K562 (cell line): ENCODE measurements around the gene MAP3K6. TPM values are rescaled to one million over a fixed set of nuclear protein-coding genes. Genes with fewer than 3 reads are reported as not detected.
"Not testable (repeated sequence)": the region's sequence is repeated elsewhere in the genome, so short reads cannot be mapped to it uniquely, and the experiment has no call there.

ENCODE experiments used
- ATAC-seq: fragments of 200-7000 bp; cut with Tn5 transposase; 3 replicates; pipeline ENCODE4 v1.9.1; 2020; ENCODE audit warnings: moderate library complexity
- BruUV-seq: library from RNA; stranded (reverse); fragments of 400-500 nt; replicated peaks from 2 replicates; lab custom pipeline; 2021; lab: Mats Ljungman, UMichigan
- CTCF ChIA-PET: fragments of 300-600 bp; formaldehyde crosslinking; extraction: SDS; loops from one replicate; lab custom pipeline; 2021; ENCODE audit warnings: low intra/inter-chr PET ratio; lab: Yijun Ruan, JAX
- POLR2A ChIA-PET: fragments of 300-600, 350-650 bp; sonication (Branson Sonifier 250); formaldehyde crosslinking; extraction: SDS; loops from one replicate; lab custom pipeline; 2021; ENCODE audit warnings: antibody characterized with exemption, inconsistent platforms; lab: Yijun Ruan, JAX
- DNase-seq, 4 experiments: peaks; one replicate each; pipeline versions ENCODE4 v3.0.0 to v3.0.0-alpha.2; 2011 to 2018; ENCODE audit warnings: low spot score in 3 of 4, mixed read lengths in 3 of 4; ENCODE audit errors: extremely low read depth in 1 of 4
- FAIRE-seq: peaks from 2 replicates; lab custom pipeline; 2011; peaks lifted over from hg19 to GRCh38; lab: Jason Lieb, UNC
- H2AFZ ChIP-seq: 2 replicates; pipeline ENCODE4 v1.6.0; 2011; ENCODE audit warnings: low read depth, low read length, control low read depth, inconsistent platforms
- H3K27ac ChIP-seq: fragments of 200-600 bp; 3 replicates; pipeline ENCODE4 v1.8.0; 2011; ENCODE audit warnings: low read depth, mild to moderate bottlenecking, control low read depth, inconsistent platforms, low read length, moderate library complexity, mixed read lengths; ENCODE audit errors: extremely low read depth
- H3K27me3 ChIP-seq, 2 experiments: fragments of 300-600 bp in 1 of 2; 2 replicates in 1 of 2; 3 replicates in 1 of 2; pipeline versions ENCODE4 v1.6.0 to v1.8.0; 2011; ENCODE audit warnings: inconsistent platforms in 2 of 2, low read length in 2 of 2, mild to moderate bottlenecking in 1 of 2, mixed read lengths in 1 of 2, moderate library complexity in 1 of 2; ENCODE audit not compliant: control insufficient read depth in 2 of 2, insufficient read depth in 2 of 2
- H3K36me3 ChIP-seq: fragments of 300-600 bp; 3 replicates; pipeline ENCODE4 v1.8.0; 2011; ENCODE audit warnings: mild to moderate bottlenecking, low read length, inconsistent platforms; ENCODE audit not compliant: control insufficient read depth, insufficient read depth
- H3K4me1 ChIP-seq, 2 experiments: fragments of 200-600 bp in 1 of 2; replicated peaks in 1 of 2; 2 replicates in 1 of 2; 3 replicates in 1 of 2; pipeline versions ENCODE4 v1.5.1 to v1.8.0; 2011; ENCODE audit warnings: inconsistent platforms in 2 of 2, low read length in 2 of 2, mild to moderate bottlenecking in 1 of 2, mixed read lengths in 1 of 2, moderate library complexity in 1 of 2; ENCODE audit not compliant: control insufficient read depth in 2 of 2, insufficient read depth in 2 of 2
- H3K4me2 ChIP-seq: 2 replicates; pipeline ENCODE4 v1.6.1; 2011; ENCODE audit warnings: low read length, control low read depth, inconsistent platforms, mixed read lengths; ENCODE audit not compliant: insufficient read depth
- H3K4me3 ChIP-seq: fragments of 200-600 bp; sonication (generic), shearing (Covaris generic); 2 replicates; pipeline ENCODE4 v1.5.1; 2016; ENCODE audit warnings: control low read depth, inconsistent platforms
- H3K79me2 ChIP-seq: fragments of 200-600 bp; 3 replicates; pipeline ENCODE4 v1.8.0; 2011; ENCODE audit warnings: low read length, inconsistent platforms; ENCODE audit not compliant: control insufficient read depth, insufficient read depth
- H3K9ac ChIP-seq, 2 experiments: 2 replicates each; pipeline versions ENCODE4 v1.6.0 to v1.6.1; 2011; ENCODE audit warnings: low read depth in 2 of 2, low read length in 2 of 2, control low read depth in 1 of 2, inconsistent platforms in 1 of 2, mild to moderate bottlenecking in 1 of 2, mixed read lengths in 1 of 2; ENCODE audit not compliant: insufficient read depth in 1 of 2
- H3K9me1 ChIP-seq: one replicate; pipeline ENCODE4 v1.6.0; 2011; ENCODE audit warnings: inconsistent platforms, mild to moderate bottlenecking, low read length, moderate library complexity; ENCODE audit not compliant: control insufficient read depth, insufficient read depth
- H3K9me3 ChIP-seq: replicated peaks from 2 replicates; pipeline ENCODE4 v1.5.1; 2011; ENCODE audit warnings: low read depth, low read length, inconsistent platforms; ENCODE audit not compliant: control insufficient read depth, insufficient read depth
- H4K20me1 ChIP-seq: replicated peaks from 2 replicates; pipeline ENCODE4 v1.6.1; 2011; ENCODE audit warnings: low read length, inconsistent platforms, mixed read lengths; ENCODE audit not compliant: control insufficient read depth, insufficient read depth
- POLR2A ChIP-seq: fragments of 450-650 bp; conservative IDR thresholded peaks from 2 replicates; pipeline ENCODE4 v1.6.1; 2016
- RBM22 ChIP-seq: fragments of 200-400 bp; formaldehyde crosslinking; IDR thresholded peaks from 2 replicates; pipeline ENCODE4 v1.6.1; 2018; ENCODE audit warnings: low read length, low read depth; ENCODE audit not compliant: poor library complexity, severe bottlenecking
- WGBS: fragments of 100-300 bp; shearing (Covaris generic); methylation state at CpG from one replicate; pipeline ENCODE4 v1.1.6; 2016; ENCODE audit warnings: low coverage, mixed read lengths; ENCODE audit not compliant: insufficient coverage; ENCODE audit errors: missing lambda C conversion rate; 5-methylcytosine and 5-hydroxymethylcytosine counted together
- in situ Hi-C: fragments of 300-500 bp; cut with MboI; formaldehyde crosslinking; loops from 4 replicates; pipeline ENCODE4 v1.15.0; 2018; ENCODE audit warnings: inconsistent platforms, mixed read lengths
- intact Hi-C: fragments of 100-400 bp; cut with micrococcal nuclease; formaldehyde crosslinking; loops from 2 replicates; pipeline ENCODE4 v1.14.2; 2022
- polyA plus RNA-seq, 8 experiments: library from polyadenylated mRNA; depleted of rRNA in 4 of 8; stranded (reverse) in 5 of 8; unstranded in 3 of 8; fragments of >200 nt; fragmentation: Nextera tagmentation in 2 of 8; fragmentation: Illumina TruSeq in 1 of 8; extraction: Ambion mirVana in 2 of 8; extraction: Trizol in 1 of 8; gene quantifications; 2 replicates each; pipeline versions ENCODE4 v1.2.1 to v1.2.3, GENCODE V29; 2011 to 2014; ENCODE audit warnings: inconsistent platforms in 1 of 8, missing spikeins in 1 of 8
- total RNA-seq, 7 experiments: library from RNA; depleted of rRNA in 6 of 7; stranded (reverse); fragments of >200 nt in 6 of 7; fragmentation: Illumina TruSeq in 2 of 7; extraction: Trizol in 2 of 7; gene quantifications; 2 replicates each; pipeline versions ENCODE4 v1.2.1 to v1.2.3, GENCODE V29; 2011 to 2021; ENCODE audit warnings: low replicate concordance in 1 of 7
- TF ChIP-seq, protein P1 (sequence below): sonication (generic); formaldehyde crosslinking; IDR thresholded peaks from 2 replicates; pipeline ENCODE4 v1.8.1; 2023; ENCODE audit warnings: mild to moderate bottlenecking, missing genetic modification reagents
- TF ChIP-seq, protein P2 (sequence below), 3 experiments: IDR thresholded peaks in 2 of 3; conservative IDR thresholded peaks in 1 of 3; 2 replicates each; pipeline ENCODE4 v1.5.1; 2011 to 2012; ENCODE audit warnings: low read length in 3 of 3, mild to moderate bottlenecking in 3 of 3, control low read depth in 2 of 3, improper control_type of control experiment in 1 of 3, inconsistent platforms in 1 of 3, low read depth in 1 of 3, mixed read lengths in 1 of 3, moderate library complexity in 1 of 3; ENCODE audit not compliant: insufficient read depth in 2 of 3

Gene MAP3K6
- total and polyA plus RNA-seq, 9 of the 15 experiments (the other 6 are each of a cell fraction or from before 2014, with no cell fraction given): 0.99 to 21.9 (median 7.0) TPM

DNA sequence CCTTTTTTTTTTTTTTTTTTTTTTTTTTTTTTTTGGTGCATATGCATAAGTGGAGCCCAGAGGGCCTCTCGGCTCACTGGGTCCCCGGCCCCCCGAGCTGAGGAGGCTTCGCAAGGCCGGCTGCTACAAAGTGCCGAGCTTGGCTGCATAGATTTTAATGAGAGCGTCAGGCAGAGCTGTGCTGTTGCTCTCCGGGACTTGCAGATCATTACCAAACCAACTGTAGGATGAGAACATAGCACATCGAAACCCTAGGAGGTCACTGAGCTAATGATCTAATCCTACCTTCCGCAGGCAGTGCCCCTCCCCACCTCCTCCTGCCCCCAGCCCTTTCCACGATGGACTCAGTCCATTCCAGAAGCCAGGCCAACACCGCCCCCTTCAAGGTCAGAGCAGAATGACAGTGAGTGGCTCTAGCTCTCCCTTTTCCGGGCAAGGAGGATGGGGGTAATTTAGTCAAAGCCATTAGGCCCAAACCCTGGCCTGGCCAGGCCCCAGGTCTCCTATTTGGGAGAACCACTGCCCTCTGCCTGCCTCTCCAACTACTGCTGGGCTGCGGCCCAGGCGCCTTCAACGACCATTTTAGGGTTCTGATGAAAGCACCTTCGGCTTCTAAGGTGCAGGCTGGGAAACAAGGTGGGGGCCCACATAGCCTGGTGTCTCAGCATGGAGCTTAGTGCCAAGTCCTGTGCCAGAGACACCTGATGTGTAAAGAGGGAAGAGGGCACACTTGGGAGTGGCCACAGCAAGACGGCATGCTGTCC is 39.0 kb upstream of the MAP3K6 start:
- DNase-seq, H3K79me2 ChIP-seq, H2AFZ ChIP-seq, CTCF ChIA-PET, H3K9me3 ChIP-seq, H3K9me1 ChIP-seq, intact Hi-C loops, BruUV-seq, H3K4me3 ChIP-seq, H4K20me1 ChIP-seq, FAIRE-seq, H3K4me2 ChIP-seq, H3K27ac ChIP-seq, in situ Hi-C loops, H3K27me3 ChIP-seq: not testable (repeated sequence)
- Histone ChIP-seq H3K36me3 (peaks cover 58% of the 10 kb centered on the region), H3K4me1 (peaks cover 0 to 12% of the 10 kb centered on the region in 2 experiments; a peak in 2 of 5 replicates), H3K9ac (peak overlapping the region in 1 of 2 experiments; percentile 53; a peak in 1 of 4 replicates)
- POLR2A ChIA-PET: interaction anchor here (0.5 to 2.2 kb wide), 5 partner anchors 8 to 1706 kb away, joined by 3 to 11 read pairs (median 3); no protein-coding TSS in a partner anchor
- peak; percentile 22 for ATAC-seq
- TF ChIP-seq, protein P1, sequence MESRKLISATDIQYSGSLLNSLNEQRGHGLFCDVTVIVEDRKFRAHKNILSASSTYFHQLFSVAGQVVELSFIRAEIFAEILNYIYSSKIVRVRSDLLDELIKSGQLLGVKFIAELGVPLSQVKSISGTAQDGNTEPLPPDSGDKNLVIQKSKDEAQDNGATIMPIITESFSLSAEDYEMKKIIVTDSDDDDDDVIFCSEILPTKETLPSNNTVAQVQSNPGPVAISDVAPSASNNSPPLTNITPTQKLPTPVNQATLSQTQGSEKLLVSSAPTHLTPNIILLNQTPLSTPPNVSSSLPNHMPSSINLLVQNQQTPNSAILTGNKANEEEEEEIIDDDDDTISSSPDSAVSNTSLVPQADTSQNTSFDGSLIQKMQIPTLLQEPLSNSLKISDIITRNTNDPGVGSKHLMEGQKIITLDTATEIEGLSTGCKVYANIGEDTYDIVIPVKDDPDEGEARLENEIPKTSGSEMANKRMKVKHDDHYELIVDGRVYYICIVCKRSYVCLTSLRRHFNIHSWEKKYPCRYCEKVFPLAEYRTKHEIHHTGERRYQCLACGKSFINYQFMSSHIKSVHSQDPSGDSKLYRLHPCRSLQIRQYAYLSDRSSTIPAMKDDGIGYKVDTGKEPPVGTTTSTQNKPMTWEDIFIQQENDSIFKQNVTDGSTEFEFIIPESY (CRISPR knock-in tag): peak; percentile 99
- TF ChIP-seq, protein P2, sequence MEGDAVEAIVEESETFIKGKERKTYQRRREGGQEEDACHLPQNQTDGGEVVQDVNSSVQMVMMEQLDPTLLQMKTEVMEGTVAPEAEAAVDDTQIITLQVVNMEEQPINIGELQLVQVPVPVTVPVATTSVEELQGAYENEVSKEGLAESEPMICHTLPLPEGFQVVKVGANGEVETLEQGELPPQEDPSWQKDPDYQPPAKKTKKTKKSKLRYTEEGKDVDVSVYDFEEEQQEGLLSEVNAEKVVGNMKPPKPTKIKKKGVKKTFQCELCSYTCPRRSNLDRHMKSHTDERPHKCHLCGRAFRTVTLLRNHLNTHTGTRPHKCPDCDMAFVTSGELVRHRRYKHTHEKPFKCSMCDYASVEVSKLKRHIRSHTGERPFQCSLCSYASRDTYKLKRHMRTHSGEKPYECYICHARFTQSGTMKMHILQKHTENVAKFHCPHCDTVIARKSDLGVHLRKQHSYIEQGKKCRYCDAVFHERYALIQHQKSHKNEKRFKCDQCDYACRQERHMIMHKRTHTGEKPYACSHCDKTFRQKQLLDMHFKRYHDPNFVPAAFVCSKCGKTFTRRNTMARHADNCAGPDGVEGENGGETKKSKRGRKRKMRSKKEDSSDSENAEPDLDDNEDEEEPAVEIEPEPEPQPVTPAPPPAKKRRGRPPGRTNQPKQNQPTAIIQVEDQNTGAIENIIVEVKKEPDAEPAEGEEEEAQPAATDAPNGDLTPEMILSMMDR (IDR thresholded peaks at IDR 0.05 in 2 of 3, conservative IDR thresholded peaks at IDR 0.05 in 1 of 3; ENCODE audit: insufficient read depth in 2 of 3, low read depth in 1 of 3, low read length in 3 of 3): 0 out of 6 replicates have a peak, but pooled peaks of 1 of the 3 experiments have one; percentile 12
- TF ChIP-seq POLR2A (0 out of 2 replicates have a peak, but pooled peaks have one; percentile 16), RBM22 (peak; percentile 42)
- WGBS: 88% methylated on average over 15 of the region's 18 CpGs
